B cell (primary cell): ENCODE measurements around the gene TENM4. TPM values are rescaled to one million over a fixed set of nuclear protein-coding genes. Genes with fewer than 3 reads are reported as not detected.

Experiments
- ATAC-seq: fragments of 200-7000 bp; cut with Tn5 transposase; one replicate; pipeline ENCODE4 v1.10.0; 2021; ENCODE audit warnings: low read depth, mild to moderate bottlenecking, moderate number of reproducible peaks, moderate library complexity
- CTCF ChIA-PET: fragments of 350-600 bp; sonication (Branson Sonifier 250); formaldehyde crosslinking; loops from one replicate; lab custom pipeline; 2021; ENCODE audit warnings: antibody characterized with exemption, inconsistent platforms; lab: Charles Lee
- POLR2A ChIA-PET: fragments of 350-600 bp; sonication (Branson Sonifier 250); formaldehyde crosslinking; loops from one replicate; lab custom pipeline; 2021; ENCODE audit warnings: antibody characterized with exemption; lab: Charles Lee
- DNase-seq: peaks from one replicate; pipeline ENCODE4 v3.0.0; 2013
- H2AFZ ChIP-seq: 2 replicates; pipeline ENCODE4 v1.6.1; 2012; ENCODE audit warnings: mild to moderate bottlenecking, low read depth, low read length; ENCODE audit not compliant: insufficient read depth, poor library complexity, severe bottlenecking
- H3K27ac ChIP-seq, 2 donors: 1 replicate in 1 of 2; 2 replicates in 1 of 2; pipeline ENCODE4 v1.5.1; 2012 to 2013; ENCODE audit warnings: low read length in 2 of 2, mild to moderate bottlenecking in 2 of 2, moderate library complexity in 1 of 2
- H3K27me3 ChIP-seq, 4 experiments: fragments of 200-600 bp in 1 of 4; sonication (generic) in 1 of 4; replicated peaks in 1 of 4; 1 replicate in 2 of 4; 2 replicates in 2 of 4; pipeline versions ENCODE4 v1.6.1 to v1.7.0; 2013 to 2016; ENCODE audit warnings: low read length in 3 of 4, mild to moderate bottlenecking in 2 of 4, mixed read lengths in 1 of 4, moderate library complexity in 1 of 4; ENCODE audit not compliant: insufficient read depth in 4 of 4, control insufficient read depth in 3 of 4; ENCODE audit errors: control extremely low read depth in 1 of 4
- H3K36me3 ChIP-seq, 2 experiments: replicated peaks in 1 of 2; 1 replicate in 1 of 2; 2 replicates in 1 of 2; pipeline versions ENCODE4 v1.6.1 to v1.7.1; 2013; ENCODE audit warnings: low read length in 1 of 2; ENCODE audit not compliant: insufficient read depth in 2 of 2, control insufficient read depth in 1 of 2; ENCODE audit errors: control extremely low read depth in 1 of 2, extremely low read depth in 1 of 2
- H3K4me1 ChIP-seq, 2 donors: fragments of 200-600 bp in 1 of 2; sonication (generic) in 1 of 2; 1 replicate in 1 of 2; 2 replicates in 1 of 2; pipeline versions ENCODE4 v1.5.1 to v1.6.1; 2013 to 2017; ENCODE audit warnings: low read length in 2 of 2; ENCODE audit not compliant: control insufficient read depth in 2 of 2, insufficient read depth in 2 of 2
- H3K4me2 ChIP-seq: replicated peaks from 2 replicates; pipeline ENCODE3; 2012; ENCODE audit warnings: mild to moderate bottlenecking, low read depth, low read length; ENCODE audit not compliant: poor library complexity, severe bottlenecking
- H3K4me3 ChIP-seq, 5 experiments: fragments of 200-600 bp in 1 of 5; sonication (generic) in 1 of 5; 1 replicate in 3 of 5; 2 replicates in 2 of 5; pipeline versions ENCODE4 v1.5.1 to v1.7.0; 2011 to 2016; ENCODE audit warnings: low read length in 4 of 5, mild to moderate bottlenecking in 4 of 5, low read depth in 2 of 5, control low read depth in 1 of 5, moderate library complexity in 1 of 5; ENCODE audit not compliant: insufficient read depth in 1 of 5; ENCODE audit errors: control extremely low read depth in 1 of 5, extremely low read depth in 1 of 5
- H3K79me2 ChIP-seq: fragments of 200-600 bp; sonication (generic); one replicate; pipeline ENCODE4 v1.6.0; 2016; ENCODE audit warnings: low read length; ENCODE audit not compliant: control insufficient read depth, insufficient read depth
- H3K9ac ChIP-seq: fragments of 200-600 bp; sonication (generic); 2 replicates; pipeline ENCODE4 v1.6.1; 2017; ENCODE audit warnings: mild to moderate bottlenecking, low read length, moderate library complexity
- H3K9me3 ChIP-seq, 3 donors: one replicate each; pipeline versions ENCODE4 v1.6.1 to v1.7.1; 2013; ENCODE audit warnings: low read length in 2 of 3; ENCODE audit not compliant: control insufficient read depth in 2 of 3, insufficient read depth in 1 of 3; ENCODE audit errors: control extremely low read depth in 1 of 3
- H4K20me1 ChIP-seq: 2 replicates; pipeline ENCODE4 v1.6.0; 2012; ENCODE audit warnings: mild to moderate bottlenecking, low read length; ENCODE audit not compliant: insufficient read depth, control insufficient read depth, poor library complexity, severe bottlenecking
- H3K27ac Mint-ChIP-seq: one replicate; pipeline ENCODE4 v1.8.0; 2021; ENCODE audit warnings: mixed read lengths
- H3K27me3 Mint-ChIP-seq: one replicate; pipeline ENCODE4 v1.8.0; 2021; ENCODE audit warnings: mixed read lengths
- H3K4me1 Mint-ChIP-seq: one replicate; pipeline ENCODE4 v1.8.0; 2021; ENCODE audit warnings: mixed read lengths
- H3K4me3 Mint-ChIP-seq: one replicate; pipeline ENCODE4 v1.8.0; 2021; ENCODE audit warnings: mixed read lengths
- H3K9me3 Mint-ChIP-seq: one replicate; pipeline ENCODE4 v1.8.0; 2022; ENCODE audit warnings: mixed read lengths; ENCODE audit not compliant: insufficient read depth
- EZH2 ChIP-seq: IDR thresholded peaks from 2 replicates; pipeline ENCODE4 v1.6.1; 2012; ENCODE audit warnings: borderline replicate concordance, low read depth, mild to moderate bottlenecking, moderate library complexity, low read length; ENCODE audit not compliant: insufficient read depth, poor library complexity, severe bottlenecking
- WGBS: methylation state at CpG from one replicate; pipeline ENCODE4 v1.1.5; 2013; ENCODE audit warnings: missing lambda C conversion rate; ENCODE audit not compliant: insufficient coverage; 5-methylcytosine and 5-hydroxymethylcytosine counted together
- intact Hi-C: fragments of 100-400 bp; cut with micrococcal nuclease; formaldehyde crosslinking; loops from one replicate; pipeline ENCODE4 v1.10.0; 2022
- polyA plus RNA-seq: library from polyadenylated mRNA; depleted of rRNA; stranded (reverse); fragments of >200 nt; gene quantifications from 2 replicates; pipeline ENCODE4 v1.2.3, GENCODE V29; 2012
- total RNA-seq, 2 donors: library from RNA; stranded (reverse); fragments of 120-200 nt in 1 of 2; gene quantifications; 1 replicate in 1 of 2; 2 replicates in 1 of 2; pipeline versions ENCODE4 v1.2.3 to v1.2.4, GENCODE V29; 2013 to 2022
- TF ChIP-seq, protein P1 (sequence below): fragments of 200-600 bp; IDR thresholded peaks from one replicate; pipeline ENCODE4 v1.8.0; 2022; ENCODE audit warnings: antibody characterized with exemption, mild to moderate bottlenecking

Gene TENM4
- total and polyA plus RNA-seq, 2 donors (not counting 1 experiment from before 2014, with no cell fraction given) = 0.09 to 5.7 TPM

GRCh38 chr11:78717041-78717440 is 723.8 kb downstream of the TENM4 start:
- H3K4me2 ChIP-seq = no peak overlapping the region
- intact Hi-C loops = no loop called here
- Mint-ChIP-seq H3K27ac (no peak overlapping the region), H3K4me3 (no peak overlapping the region), H3K4me1 (no peaks in the 10 kb centered on the region), H3K27me3 (peaks cover 6% of the 10 kb centered on the region), H3K9me3 (no peaks in the 10 kb centered on the region)
- H3K9ac ChIP-seq = no peak overlapping the region
- ATAC-seq (no peak), DNase-seq (no peak)
- H3K27ac ChIP-seq = no peak overlapping the region
- H3K79me2 ChIP-seq = no peaks in the 10 kb centered on the region
- H4K20me1 ChIP-seq = no peaks in the 10 kb centered on the region
- H3K4me3 ChIP-seq = no peak overlapping the region
- no peaks in the 10 kb centered on the region for H3K4me1 ChIP-seq
- CTCF ChIA-PET = no interaction called here
- POLR2A ChIA-PET = no interaction called here
- peaks cover 0 to 4% (median 0%) of the 10 kb centered on the region in 4 experiments for H3K27me3 ChIP-seq
- no peaks in the 10 kb centered on the region for H3K36me3 ChIP-seq
- TF ChIP-seq, protein P1, sequence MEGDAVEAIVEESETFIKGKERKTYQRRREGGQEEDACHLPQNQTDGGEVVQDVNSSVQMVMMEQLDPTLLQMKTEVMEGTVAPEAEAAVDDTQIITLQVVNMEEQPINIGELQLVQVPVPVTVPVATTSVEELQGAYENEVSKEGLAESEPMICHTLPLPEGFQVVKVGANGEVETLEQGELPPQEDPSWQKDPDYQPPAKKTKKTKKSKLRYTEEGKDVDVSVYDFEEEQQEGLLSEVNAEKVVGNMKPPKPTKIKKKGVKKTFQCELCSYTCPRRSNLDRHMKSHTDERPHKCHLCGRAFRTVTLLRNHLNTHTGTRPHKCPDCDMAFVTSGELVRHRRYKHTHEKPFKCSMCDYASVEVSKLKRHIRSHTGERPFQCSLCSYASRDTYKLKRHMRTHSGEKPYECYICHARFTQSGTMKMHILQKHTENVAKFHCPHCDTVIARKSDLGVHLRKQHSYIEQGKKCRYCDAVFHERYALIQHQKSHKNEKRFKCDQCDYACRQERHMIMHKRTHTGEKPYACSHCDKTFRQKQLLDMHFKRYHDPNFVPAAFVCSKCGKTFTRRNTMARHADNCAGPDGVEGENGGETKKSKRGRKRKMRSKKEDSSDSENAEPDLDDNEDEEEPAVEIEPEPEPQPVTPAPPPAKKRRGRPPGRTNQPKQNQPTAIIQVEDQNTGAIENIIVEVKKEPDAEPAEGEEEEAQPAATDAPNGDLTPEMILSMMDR = no peak
- TF ChIP-seq EZH2 = no peak
- H3K9me3 ChIP-seq = no peaks in the 10 kb centered on the region
- no peak overlapping the region for H2AFZ ChIP-seq

- intact Hi-C loops = loop anchor here (1.0 kb wide), 1 partner anchor 70 kb away; no protein-coding TSS in a partner anchor
- peak; percentile 13 for DNase-seq
- H3K4me1 ChIP-seq = no peaks in the 10 kb centered on the region
- WGBS = 44% methylated on average over 7 of the region's 8 CpGs
- no peak overlapping the region for H3K9ac ChIP-seq
- Mint-ChIP-seq H3K4me3 (no peak overlapping the region), H3K9me3 (no peaks in the 10 kb centered on the region), H3K4me1 (no peaks in the 10 kb centered on the region), H3K27ac (no peak overlapping the region), H3K27me3 (peaks cover 8% of the 10 kb centered on the region)
- CTCF ChIA-PET = interaction anchor here (0.8 to 1.7 kb wide), 3 partner anchors 9 to 71 kb away, joined by 3 to 6 read pairs (median 4); no protein-coding TSS in a partner anchor
- H3K27me3 ChIP-seq = peaks cover 0 to 4% (median under 1%) of the 10 kb centered on the region in 4 experiments
- POLR2A ChIA-PET = no interaction called here
- H2AFZ ChIP-seq = no peak overlapping the region
- ATAC-seq = no peak
- H4K20me1 ChIP-seq = no peaks in the 10 kb centered on the region
- TF ChIP-seq, protein P1 = peak; percentile 33
- no peak for TF ChIP-seq EZH2
- no peaks in the 10 kb centered on the region for H3K9me3 ChIP-seq
- no peak overlapping the region for H3K4me2 ChIP-seq
- H3K4me3 ChIP-seq = no peak overlapping the region
- H3K79me2 ChIP-seq = no peaks in the 10 kb centered on the region
- H3K36me3 ChIP-seq = no peaks in the 10 kb centered on the region
- H3K27ac ChIP-seq = no peak overlapping the region
Observed at GRCh38 chr11:78715639-78716311, 725.1 kb downstream of the TENM4 start.
